Esophagus squamous epithelium (tissue), 5 donors: ENCODE measurements around the gene AFG3L2. TPM values are rescaled to one million over a fixed set of nuclear protein-coding genes. Genes with fewer than 3 reads are reported as not detected.

Experiments
- DNase-seq: peaks from one replicate; lab custom pipeline; 2025; lab: John Stamatoyannopoulos, UW
- H3K27ac ChIP-seq, 4 donors: fragments of 200-600 bp; sonication (generic); one replicate each; pipeline ENCODE4 v1.5.1; 2016 to 2019; ENCODE audit warnings: mild to moderate bottlenecking in 1 of 4
- H3K27me3 ChIP-seq, 4 donors: fragments of 200-600 bp; sonication (generic); 1 replicate in 3 of 4; 2 replicates in 1 of 4; pipeline versions ENCODE4 v1.5.1 to v1.6.0; 2017 to 2021; ENCODE audit warnings: antibody characterized with exemption in 1 of 4
- H3K36me3 ChIP-seq, 3 donors: fragments of 200-600 bp; sonication (generic); one replicate each; pipeline ENCODE4 v1.5.1; 2016 to 2019
- H3K4me1 ChIP-seq, 3 donors: fragments of 200-600 bp; sonication (generic); one replicate each; pipeline ENCODE4 v1.5.1; 2017 to 2019
- H3K4me3 ChIP-seq, 4 donors: fragments of 200-600 bp; sonication (generic); 1 replicate in 3 of 4; 2 replicates in 1 of 4; pipeline ENCODE4 v1.5.1; 2016 to 2019; ENCODE audit warnings: mild to moderate bottlenecking in 2 of 4, moderate library complexity in 1 of 4
- H3K9me3 ChIP-seq, 3 donors: fragments of 200-600 bp; sonication (generic); one replicate each; pipeline ENCODE4 v1.5.1; 2016 to 2019
- CTCF ChIP-seq, 6 experiments: fragments of 450-650 bp in 4 of 6; fragments of 200-600 bp in 2 of 6; sonication (generic) in 2 of 6; IDR thresholded peaks; one replicate each; pipeline ENCODE4 v1.5.1; 2016 to 2019; ENCODE audit warnings: antibody characterized with exemption in 6 of 6, mild to moderate bottlenecking in 4 of 6, moderate library complexity in 4 of 6
- POLR2A ChIP-seq, 4 donors: fragments of 450-650 bp; IDR thresholded peaks; one replicate each; pipeline ENCODE4 v1.6.1; 2017; ENCODE audit warnings: antibody characterized with exemption in 4 of 4, mild to moderate bottlenecking in 4 of 4, moderate library complexity in 3 of 4
- WGBS, 2 donors: methylation state at CpG; one replicate each; pipeline ENCODE4 v1.1.5; 2018; 5-methylcytosine and 5-hydroxymethylcytosine counted together
- intact Hi-C: fragments of 100-400 bp; cut with DNase I; formaldehyde crosslinking; loops from one replicate; pipeline ENCODE4 v1.15.0; 2022
- total RNA-seq, 4 donors: library from RNA; depleted of rRNA; stranded (reverse); fragments of >200 nt; gene quantifications; one replicate each; pipeline ENCODE4 v1.1.0, GENCODE V29; 2016
- donor health status: DM: yes; HTN: yes; CAD: no.

AFG3L2 gene
- total RNA-seq, 4 donors from 2014 or later: 41.5 to 62.9 (median 58.1) TPM

GRCh38 chr18:12301263-12302005, 75.6 kb downstream of the AFG3L2 start:
- intact Hi-C loops: no loop called here
- 87 to 88% methylated on average over 8 to 10 of the region's 13 CpGs for WGBS, 2 donors
- no peak for DNase-seq
- Histone ChIP-seq H3K27me3 (no peaks in the 10 kb centered on the region), H3K9me3 (no peaks in the 10 kb centered on the region), H3K27ac (no peak overlapping the region), H3K36me3 (no peaks in the 10 kb centered on the region), H3K4me1 (peaks cover 2 to 20% (median 7%) of the 10 kb centered on the region in 3 donors), H3K4me3 (no peak overlapping the region)
- TF ChIP-seq CTCF (IDR thresholded peaks at IDR 0.05): no peak
- TF ChIP-seq POLR2A (IDR thresholded peaks at IDR 0.05): no peak

GRCh38 chr18:12299862-12300261, 77.2 kb downstream of the AFG3L2 start:
- no peak overlapping the region for H3K4me3 ChIP-seq
- H3K4me1 ChIP-seq: peaks cover 0 to 4% (median 2%) of the 10 kb centered on the region in 3 donors
- 74 to 89% methylated on average over 1 to 2 of the region's 2 CpGs for WGBS, 2 donors
- no peak overlapping the region for H3K27ac ChIP-seq
- no peaks in the 10 kb centered on the region for H3K27me3 ChIP-seq
- no peak for TF ChIP-seq POLR2A (IDR thresholded peaks at IDR 0.05)
- no peak for TF ChIP-seq CTCF (IDR thresholded peaks at IDR 0.05)
- H3K9me3 ChIP-seq: no peaks in the 10 kb centered on the region
- H3K36me3 ChIP-seq: no peaks in the 10 kb centered on the region
- DNase-seq: no peak
- intact Hi-C loops: no loop called here

GRCh38 chr18:12296457-12296856, 80.6 kb downstream of the AFG3L2 start:
- Histone ChIP-seq H3K4me1 (no peaks in the 10 kb centered on the region), H3K4me3 (no peak overlapping the region), H3K9me3 (no peaks in the 10 kb centered on the region), H3K27me3 (no peaks in the 10 kb centered on the region), H3K27ac (no peak overlapping the region), H3K36me3 (no peaks in the 10 kb centered on the region)
- TF ChIP-seq CTCF (IDR thresholded peaks at IDR 0.05) (no peak), POLR2A (IDR thresholded peaks at IDR 0.05) (no peak)
- 67% methylated on average over 1 of the region's 1 CpG; no CpG with 5 or more reads in 1 of the 2 donors for WGBS, 2 donors
- DNase-seq: no peak
- intact Hi-C loops: no loop called here

GRCh38 chr18:12296087-12296403, 81.0 kb downstream of the AFG3L2 start:
- DNase-seq: no peak
- Histone ChIP-seq H3K36me3 (no peaks in the 10 kb centered on the region), H3K27me3 (no peaks in the 10 kb centered on the region), H3K27ac (no peak overlapping the region), H3K4me3 (no peak overlapping the region), H3K4me1 (no peaks in the 10 kb centered on the region), H3K9me3 (no peaks in the 10 kb centered on the region)
- TF ChIP-seq POLR2A (IDR thresholded peaks at IDR 0.05): no peak
- TF ChIP-seq CTCF (IDR thresholded peaks at IDR 0.05): no peak
- no CpG with 5 or more reads among the region's 3 CpGs for WGBS, 2 donors
- intact Hi-C loops: no loop called here

GRCh38 chr18:12295389-12296086, 81.5 kb downstream of the AFG3L2 start:
- Histone ChIP-seq H3K4me3 (no peak overlapping the region), H3K27ac (no peak overlapping the region), H3K27me3 (no peaks in the 10 kb centered on the region), H3K36me3 (no peaks in the 10 kb centered on the region), H3K4me1 (no peaks in the 10 kb centered on the region), H3K9me3 (no peaks in the 10 kb centered on the region)
- intact Hi-C loops: no loop called here
- TF ChIP-seq POLR2A (IDR thresholded peaks at IDR 0.05) (no peak), CTCF (IDR thresholded peaks at IDR 0.05) (no peak)
- WGBS, 2 donors: 82 to 85% methylated on average over 11 to 13 of the region's 18 CpGs
- no peak for DNase-seq
